ENCODE data around the gene LMX1A. TPM values are rescaled to one million over a fixed set of nuclear protein-coding genes. Genes with fewer than 3 reads are reported as not detected.

The LMX1A gene
- polyA plus RNA-seq, 3 donors: not detected

- no CpG with 5 or more reads among the region's 3 CpGs for WGBS (ENCODE audit: insufficient coverage)
- no peaks in the 10 kb centered on the region for H3K27me3 ChIP-seq (ENCODE audit: control insufficient read depth in 2 of 2, insufficient read depth in 2 of 2, low read length in 2 of 2)
- H3K27me3 Mint-ChIP-seq (ENCODE audit: low read depth in 3 of 3): peaks cover 1 to 10% (median 6%) of the 10 kb centered on the region in 3 donors
- no peak overlapping the region for H3K4me3 ChIP-seq (replicated peaks in 1 of 3; ENCODE audit: low read depth in 2 of 3, low read length in 3 of 3)
- no peak for DNase-seq
- H3K4me1 ChIP-seq (ENCODE audit: control insufficient read depth in 1 of 2, insufficient read depth in 2 of 2, low read length in 2 of 2): no peaks in the 10 kb centered on the region
- intact Hi-C loops (cut with micrococcal nuclease): loop anchor here in 1 of 2 donors (5.0 kb wide), 1 partner anchor 332 kb away; no protein-coding TSS in a partner anchor
- H3K27ac Mint-ChIP-seq: no peak overlapping the region
- H4K20me1 ChIP-seq (ENCODE audit: insufficient read depth, low read length): no peaks in the 10 kb centered on the region
- H3K36me3 Mint-ChIP-seq: no peaks in the 10 kb centered on the region
- no peak overlapping the region for H3K4me2 ChIP-seq (replicated peaks; ENCODE audit: extremely low read depth, low read length, poor library complexity, severe bottlenecking)
- no peaks in the 10 kb centered on the region for H3K36me3 ChIP-seq (replicated peaks in 1 of 2; ENCODE audit: control insufficient read depth in 1 of 2, insufficient read depth in 2 of 2, low read length in 2 of 2)
- no peak overlapping the region for H2AFZ ChIP-seq (ENCODE audit: insufficient read depth, low read depth, low read length, poor library complexity, severe bottlenecking)
- H3K79me2 ChIP-seq (ENCODE audit: insufficient read depth, low read length): no peaks in the 10 kb centered on the region
- H3K9ac ChIP-seq (ENCODE audit: insufficient read depth, low read length, poor library complexity, severe bottlenecking): no peak overlapping the region
- no peak overlapping the region for H3K4me3 Mint-ChIP-seq
- TF ChIP-seq, protein P1, sequence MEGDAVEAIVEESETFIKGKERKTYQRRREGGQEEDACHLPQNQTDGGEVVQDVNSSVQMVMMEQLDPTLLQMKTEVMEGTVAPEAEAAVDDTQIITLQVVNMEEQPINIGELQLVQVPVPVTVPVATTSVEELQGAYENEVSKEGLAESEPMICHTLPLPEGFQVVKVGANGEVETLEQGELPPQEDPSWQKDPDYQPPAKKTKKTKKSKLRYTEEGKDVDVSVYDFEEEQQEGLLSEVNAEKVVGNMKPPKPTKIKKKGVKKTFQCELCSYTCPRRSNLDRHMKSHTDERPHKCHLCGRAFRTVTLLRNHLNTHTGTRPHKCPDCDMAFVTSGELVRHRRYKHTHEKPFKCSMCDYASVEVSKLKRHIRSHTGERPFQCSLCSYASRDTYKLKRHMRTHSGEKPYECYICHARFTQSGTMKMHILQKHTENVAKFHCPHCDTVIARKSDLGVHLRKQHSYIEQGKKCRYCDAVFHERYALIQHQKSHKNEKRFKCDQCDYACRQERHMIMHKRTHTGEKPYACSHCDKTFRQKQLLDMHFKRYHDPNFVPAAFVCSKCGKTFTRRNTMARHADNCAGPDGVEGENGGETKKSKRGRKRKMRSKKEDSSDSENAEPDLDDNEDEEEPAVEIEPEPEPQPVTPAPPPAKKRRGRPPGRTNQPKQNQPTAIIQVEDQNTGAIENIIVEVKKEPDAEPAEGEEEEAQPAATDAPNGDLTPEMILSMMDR (IDR thresholded peaks at IDR 0.05): no peak
- H3K4me1 Mint-ChIP-seq: no peaks in the 10 kb centered on the region
- H3K27ac ChIP-seq (ENCODE audit: low read depth in 1 of 2, low read length in 2 of 2): no peak overlapping the region
- H3K9me3 Mint-ChIP-seq: peaks cover 0 to 2% (median 0%) of the 10 kb centered on the region in 7 donors
- no peaks in the 10 kb centered on the region for H3K9me3 ChIP-seq (replicated peaks in 1 of 2; ENCODE audit: control insufficient read depth in 1 of 2, insufficient read depth in 1 of 2, low read length in 2 of 2)
These were observed 96.6 kb downstream of the LMX1A start for GRCh38 chr1:165259706-165260428.

GRCh38 chr1:165259236-165259635 lies 97.3 kb downstream of the LMX1A start:
- TF ChIP-seq, protein P1 (IDR thresholded peaks at IDR 0.05): no peak
- H3K4me1 ChIP-seq (ENCODE audit: control insufficient read depth in 1 of 2, insufficient read depth in 2 of 2, low read length in 2 of 2): no peaks in the 10 kb centered on the region
- no peak overlapping the region for H3K9ac ChIP-seq (ENCODE audit: insufficient read depth, low read length, poor library complexity, severe bottlenecking)
- H3K79me2 ChIP-seq (ENCODE audit: insufficient read depth, low read length): no peaks in the 10 kb centered on the region
- intact Hi-C loops (cut with micrococcal nuclease): loop anchor here in 1 of 2 donors (5.0 kb wide), 1 partner anchor 333 kb away; no protein-coding TSS in a partner anchor
- H3K4me1 Mint-ChIP-seq: no peaks in the 10 kb centered on the region
- H3K27ac ChIP-seq (ENCODE audit: low read depth in 1 of 2, low read length in 2 of 2): no peak overlapping the region
- no peaks in the 10 kb centered on the region for H3K36me3 Mint-ChIP-seq
- no peaks in the 10 kb centered on the region for H3K36me3 ChIP-seq (replicated peaks in 1 of 2; ENCODE audit: control insufficient read depth in 1 of 2, insufficient read depth in 2 of 2, low read length in 2 of 2)
- H3K4me3 ChIP-seq (replicated peaks in 1 of 3; ENCODE audit: low read depth in 2 of 3, low read length in 3 of 3): no peak overlapping the region
- H3K4me3 Mint-ChIP-seq: no peak overlapping the region
- no peak overlapping the region for H2AFZ ChIP-seq (ENCODE audit: insufficient read depth, low read depth, low read length, poor library complexity, severe bottlenecking)
- no peaks in the 10 kb centered on the region for H4K20me1 ChIP-seq (ENCODE audit: insufficient read depth, low read length)
- no peak overlapping the region for H3K27ac Mint-ChIP-seq
- H3K4me2 ChIP-seq (replicated peaks; ENCODE audit: extremely low read depth, low read length, poor library complexity, severe bottlenecking): no peak overlapping the region
- no CpG with 5 or more reads among the region's 2 CpGs for WGBS (ENCODE audit: insufficient coverage)
- H3K27me3 Mint-ChIP-seq (ENCODE audit: low read depth in 3 of 3): peaks cover 1 to 10% (median 6%) of the 10 kb centered on the region in 3 donors
- DNase-seq: no peak
- H3K9me3 Mint-ChIP-seq: peaks cover 0 to 2% (median 0%) of the 10 kb centered on the region in 7 donors
- H3K9me3 ChIP-seq (replicated peaks in 1 of 2; ENCODE audit: control insufficient read depth in 1 of 2, insufficient read depth in 1 of 2, low read length in 2 of 2): no peaks in the 10 kb centered on the region
- H3K27me3 ChIP-seq (ENCODE audit: control insufficient read depth in 2 of 2, insufficient read depth in 2 of 2, low read length in 2 of 2): no peaks in the 10 kb centered on the region
